ENCODE measurements around the gene MRPL55.

MRPL55 gene

DNA sequence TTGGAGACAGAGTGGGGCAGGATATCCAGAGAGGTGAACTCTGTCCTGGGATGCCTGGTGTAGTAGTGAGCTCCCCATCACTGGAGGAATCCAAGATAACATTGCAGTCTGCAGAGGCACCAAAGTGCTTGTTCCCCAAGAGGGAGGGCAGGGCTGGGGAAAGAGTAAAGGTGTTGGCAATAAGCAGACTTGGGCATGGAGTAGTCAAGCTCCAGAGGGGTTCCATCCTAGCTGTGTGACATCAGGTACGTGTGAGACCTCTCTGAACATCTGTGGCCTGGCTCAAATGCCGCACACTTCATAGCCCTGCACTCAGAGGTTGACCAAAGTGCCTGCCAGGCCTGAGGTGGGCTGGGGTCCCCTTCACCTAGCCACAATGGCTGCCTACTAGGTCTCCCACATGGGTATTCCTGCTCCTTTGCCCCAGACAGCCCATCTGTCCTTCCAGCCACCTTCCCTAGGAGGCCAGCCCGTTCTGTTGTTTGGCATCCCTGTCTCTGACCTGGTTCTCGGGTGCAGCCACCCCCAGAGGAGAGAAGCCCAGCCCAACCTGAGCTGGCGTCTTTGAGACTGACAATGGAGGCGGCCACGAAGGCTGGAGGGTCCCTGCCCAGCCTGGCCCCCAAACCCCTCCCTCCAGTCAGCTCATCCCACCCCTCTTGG is 29.4 kb downstream of the MRPL55 start:
- no peak overlapping the region for H2BK5ac ChIP-seq (ENCODE audit: low read length)
- no CpG with 5 or more reads among the region's 7 CpGs for WGBS (ENCODE audit: extremely low coverage, insufficient coverage, low lambda C conversion rate)
- H3K4ac ChIP-seq (ENCODE audit: low read depth, low read length) = no peak overlapping the region

DNA sequence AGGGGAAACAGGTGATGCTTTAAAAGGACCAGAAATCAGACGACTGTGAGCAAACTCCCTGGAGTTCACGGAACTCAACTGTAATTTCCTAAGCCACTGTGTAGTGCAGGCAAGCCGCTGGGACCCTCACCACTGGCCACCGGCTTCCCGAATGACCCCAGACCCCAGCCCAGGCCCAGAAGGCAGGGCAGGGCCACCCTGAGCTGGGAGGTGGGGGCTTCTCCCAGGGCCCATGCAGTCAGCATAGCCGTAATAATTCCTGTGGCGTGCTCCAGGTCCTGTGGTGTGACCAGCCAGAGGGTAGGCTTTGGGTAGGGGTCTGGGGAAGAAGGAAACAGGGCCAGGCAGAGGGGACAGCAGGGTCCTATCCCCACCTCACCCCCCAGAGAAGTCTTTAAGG is 30.1 kb downstream of the MRPL55 start:
- H3K18ac ChIP-seq (ENCODE audit: low read length) = no peak overlapping the region
- H2BK15ac ChIP-seq (replicated peaks; ENCODE audit: low read depth) = no peak overlapping the region
- H2BK5ac ChIP-seq (ENCODE audit: low read length) = no peak overlapping the region
- H3K4me3 ChIP-seq (ENCODE audit: low read length) = no peak overlapping the region
- H3K9ac ChIP-seq (ENCODE audit: low read length) = no peak overlapping the region
- no peak overlapping the region for H3K23ac ChIP-seq (ENCODE audit: low read length)
- H3K27ac ChIP-seq (ENCODE audit: low read depth, low read length) = no peak overlapping the region
- H3K27me3 ChIP-seq (ENCODE audit: insufficient read depth, low read length, poor library complexity) = no peaks in the 10 kb centered on the region
- H3K4me1 ChIP-seq (ENCODE audit: control insufficient read depth, low read depth, low read length) = no peaks in the 10 kb centered on the region
- H3K56ac ChIP-seq (ENCODE audit: low read length) = no peak overlapping the region
- H3K4me2 ChIP-seq (ENCODE audit: low read length) = no peak overlapping the region
- WGBS (ENCODE audit: extremely low coverage, insufficient coverage, low lambda C conversion rate) = no CpG with 5 or more reads among the region's 7 CpGs
- H3K36me3 ChIP-seq (ENCODE audit: control insufficient read depth, insufficient read depth, low read length) = no peaks in the 10 kb centered on the region
- no peak overlapping the region for H3K4ac ChIP-seq (ENCODE audit: low read depth, low read length)
- no peak overlapping the region for H4K8ac ChIP-seq (ENCODE audit: low read depth, low read length)
- no peak overlapping the region for H2AK5ac ChIP-seq (ENCODE audit: low read length)
- H2BK120ac ChIP-seq (ENCODE audit: low read depth, low read length) = no peak overlapping the region
- H3K79me1 ChIP-seq (ENCODE audit: low read length) = peaks cover 2% of the 10 kb centered on the region
- no peak for DNase-seq
- peaks cover 14% of the 10 kb centered on the region for H3K79me2 ChIP-seq (ENCODE audit: control insufficient read depth, insufficient read depth, low read length)
- H4K5ac ChIP-seq (ENCODE audit: low read length) = no peak overlapping the region

More for the DNA sequence above, 29.4 kb downstream of the MRPL55 start:
- no peak overlapping the region for H2AK5ac ChIP-seq (ENCODE audit: low read length)
- no peak overlapping the region for H3K27ac ChIP-seq (ENCODE audit: low read depth, low read length)
- H4K5ac ChIP-seq (ENCODE audit: low read length) = no peak overlapping the region
- no peak overlapping the region for H4K8ac ChIP-seq (ENCODE audit: low read depth, low read length)
- DNase-seq = no peak
- peaks cover 2% of the 10 kb centered on the region for H3K79me1 ChIP-seq (ENCODE audit: low read length)
- H3K9ac ChIP-seq (ENCODE audit: low read length) = no peak overlapping the region
- H3K4me2 ChIP-seq (ENCODE audit: low read length) = no peak overlapping the region
- H3K79me2 ChIP-seq (ENCODE audit: control insufficient read depth, insufficient read depth, low read length) = peaks cover 22% of the 10 kb centered on the region
- no peak overlapping the region for H3K56ac ChIP-seq (ENCODE audit: low read length)
- H3K4me3 ChIP-seq (ENCODE audit: low read length) = no peak overlapping the region
- H3K27me3 ChIP-seq (ENCODE audit: insufficient read depth, low read length, poor library complexity) = no peaks in the 10 kb centered on the region
- no peak overlapping the region for H3K18ac ChIP-seq (ENCODE audit: low read length)
- H2BK120ac ChIP-seq (ENCODE audit: low read depth, low read length) = no peak overlapping the region
- no peak overlapping the region for H3K23ac ChIP-seq (ENCODE audit: low read length)
- no peaks in the 10 kb centered on the region for H3K36me3 ChIP-seq (ENCODE audit: control insufficient read depth, insufficient read depth, low read length)
- H3K4me1 ChIP-seq (ENCODE audit: control insufficient read depth, low read depth, low read length) = peaks cover 3% of the 10 kb centered on the region
- H2BK15ac ChIP-seq (replicated peaks; ENCODE audit: low read depth) = no peak overlapping the region

DNA sequence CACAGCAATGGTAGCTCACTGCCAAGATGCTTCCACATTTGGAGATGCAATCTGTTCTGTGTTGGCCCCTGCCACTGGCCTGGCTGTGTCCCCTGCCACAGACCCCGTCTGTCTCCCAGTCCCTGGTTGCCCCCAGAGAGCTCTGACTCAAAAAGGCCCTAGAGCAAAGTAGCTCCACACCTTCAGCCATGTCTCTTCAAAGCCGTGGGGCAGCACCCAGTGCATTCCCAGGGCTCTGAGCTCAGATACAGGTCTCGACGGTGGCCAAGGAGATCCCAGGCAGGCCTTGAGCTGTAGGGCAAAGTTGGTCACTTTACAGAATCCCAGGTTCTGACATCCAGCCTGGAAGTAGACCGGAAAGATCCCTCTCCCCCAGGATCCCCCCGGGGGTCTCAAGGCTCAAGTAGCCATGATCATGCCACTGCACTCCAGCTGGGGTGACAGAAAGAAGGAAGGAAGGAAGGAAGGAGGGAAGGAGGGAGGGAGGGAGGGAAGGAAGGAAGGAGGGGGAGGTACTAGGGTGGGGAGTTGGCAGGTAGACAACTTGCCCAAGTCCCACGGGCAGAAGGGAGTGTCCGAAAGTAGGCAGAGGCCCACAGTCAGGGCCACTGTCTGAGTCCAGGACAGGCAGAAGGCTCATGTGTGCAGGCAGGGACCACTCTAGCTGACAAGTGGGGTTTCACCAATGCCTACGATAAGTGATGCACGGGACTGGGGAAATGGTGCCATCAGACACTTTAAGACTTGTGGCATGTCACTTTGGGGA is 31.4 kb downstream of the MRPL55 start:
- DNase-seq = no peak
- Histone ChIP-seq H3K4me2 (ENCODE audit: low read length) (no peak overlapping the region), H4K8ac (ENCODE audit: low read depth, low read length) (no peak overlapping the region), H3K18ac (ENCODE audit: low read length) (no peak overlapping the region), H3K79me1 (ENCODE audit: low read length) (peaks cover 2% of the 10 kb centered on the region), H4K5ac (ENCODE audit: low read length) (no peak overlapping the region), H3K27ac (ENCODE audit: low read depth, low read length) (no peak overlapping the region), H3K9ac (ENCODE audit: low read length) (no peak overlapping the region), H3K4me3 (ENCODE audit: low read length) (no peak overlapping the region), H2BK5ac (ENCODE audit: low read length) (no peak overlapping the region), H2BK120ac (ENCODE audit: low read depth, low read length) (no peak overlapping the region), H3K56ac (ENCODE audit: low read length) (no peak overlapping the region), H3K23ac (ENCODE audit: low read length) (no peak overlapping the region), H3K4me1 (ENCODE audit: control insufficient read depth, low read depth, low read length) (no peaks in the 10 kb centered on the region), H2AK5ac (ENCODE audit: low read length) (no peak overlapping the region), H3K27me3 (ENCODE audit: insufficient read depth, low read length, poor library complexity) (no peaks in the 10 kb centered on the region), H2BK15ac (replicated peaks; ENCODE audit: low read depth) (no peak overlapping the region), H3K79me2 (ENCODE audit: control insufficient read depth, insufficient read depth, low read length) (peaks cover 2% of the 10 kb centered on the region), H3K36me3 (ENCODE audit: control insufficient read depth, insufficient read depth, low read length) (no peaks in the 10 kb centered on the region), H3K4ac (ENCODE audit: low read depth, low read length) (no peak overlapping the region)
- no CpG with 5 or more reads among the region's 10 CpGs for WGBS (ENCODE audit: extremely low coverage, insufficient coverage, low lambda C conversion rate)

DNA sequence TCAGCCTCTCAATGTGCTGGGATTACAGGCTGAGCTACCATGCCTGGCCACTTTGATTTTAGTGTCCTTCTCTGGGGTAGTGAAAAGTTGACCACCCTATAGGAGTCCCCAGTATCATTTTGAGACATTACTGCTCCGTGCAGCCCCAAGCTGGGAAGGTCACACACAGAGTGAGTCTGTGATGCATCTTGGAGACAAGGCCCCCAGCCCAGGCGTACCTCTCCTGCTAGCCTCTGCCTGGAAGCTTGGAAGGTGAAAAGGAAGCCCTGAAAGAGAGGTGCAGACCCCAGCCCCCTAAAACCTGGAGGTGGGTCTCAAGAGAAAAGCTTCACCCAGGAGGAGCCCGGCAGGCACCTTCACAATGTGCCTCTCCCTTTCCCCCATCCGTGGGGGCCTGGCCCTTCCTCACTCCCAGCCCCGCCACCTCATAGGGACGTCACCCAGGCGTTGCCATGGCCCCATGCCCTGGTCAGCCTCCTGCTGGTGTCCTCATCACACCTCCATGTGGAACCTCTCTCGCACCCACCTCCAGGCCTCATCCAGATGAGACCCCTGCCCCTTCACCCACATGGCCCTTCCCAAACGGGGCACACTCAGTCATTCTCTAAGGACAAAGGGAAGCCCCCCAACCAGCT is 32.2 kb downstream of the MRPL55 start:
- Histone ChIP-seq H3K18ac (ENCODE audit: low read length) (no peak overlapping the region), H2BK15ac (replicated peaks; ENCODE audit: low read depth) (no peak overlapping the region), H3K27ac (ENCODE audit: low read depth, low read length) (no peak overlapping the region), H2BK5ac (ENCODE audit: low read length) (no peak overlapping the region), H2AK5ac (ENCODE audit: low read length) (no peak overlapping the region), H4K5ac (ENCODE audit: low read length) (no peak overlapping the region), H4K8ac (ENCODE audit: low read depth, low read length) (no peak overlapping the region), H3K9ac (ENCODE audit: low read length) (no peak overlapping the region), H3K23ac (ENCODE audit: low read length) (no peak overlapping the region), H3K27me3 (ENCODE audit: insufficient read depth, low read length, poor library complexity) (no peaks in the 10 kb centered on the region), H3K4me1 (ENCODE audit: control insufficient read depth, low read depth, low read length) (no peaks in the 10 kb centered on the region), H2BK120ac (ENCODE audit: low read depth, low read length) (no peak overlapping the region), H3K4me3 (ENCODE audit: low read length) (no peak overlapping the region), H3K4ac (ENCODE audit: low read depth, low read length) (no peak overlapping the region), H3K4me2 (ENCODE audit: low read length) (no peak overlapping the region), H3K79me1 (ENCODE audit: low read length) (no peaks in the 10 kb centered on the region), H3K56ac (ENCODE audit: low read length) (no peak overlapping the region), H3K79me2 (ENCODE audit: control insufficient read depth, insufficient read depth, low read length) (no peaks in the 10 kb centered on the region), H3K36me3 (ENCODE audit: control insufficient read depth, insufficient read depth, low read length) (no peaks in the 10 kb centered on the region)
- DNase-seq = no peak
- no CpG with 5 or more reads among the region's 9 CpGs for WGBS (ENCODE audit: extremely low coverage, insufficient coverage, low lambda C conversion rate)

DNA sequence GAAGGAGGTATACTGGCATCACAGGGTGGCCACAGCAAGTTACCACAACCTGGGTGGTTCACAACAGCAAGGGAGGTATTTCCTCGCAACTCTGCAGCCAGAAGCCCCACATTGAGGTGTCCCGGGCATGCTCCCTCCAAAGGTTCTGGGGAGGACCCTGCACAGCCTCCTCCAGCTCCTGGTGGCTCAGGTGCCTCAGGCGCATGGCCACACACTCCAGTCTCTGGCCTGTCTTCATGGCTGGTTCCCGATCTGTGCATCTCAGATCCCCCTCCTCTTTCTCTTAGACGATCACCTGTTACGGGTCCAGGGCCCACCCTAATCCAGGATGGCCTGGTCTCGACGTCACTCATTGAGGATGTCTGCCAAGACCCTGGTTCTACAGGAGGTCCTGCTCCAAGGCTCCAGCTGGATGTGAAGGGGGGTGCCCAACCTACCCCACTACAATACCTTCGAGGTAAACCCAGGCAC is 33.3 kb downstream of the MRPL55 start:
- Histone ChIP-seq H2BK5ac (ENCODE audit: low read length) (no peak overlapping the region), H3K56ac (ENCODE audit: low read length) (no peak overlapping the region), H3K79me2 (ENCODE audit: control insufficient read depth, insufficient read depth, low read length) (no peaks in the 10 kb centered on the region), H3K9ac (ENCODE audit: low read length) (no peak overlapping the region), H3K79me1 (ENCODE audit: low read length) (no peaks in the 10 kb centered on the region), H3K23ac (ENCODE audit: low read length) (no peak overlapping the region), H3K4me1 (ENCODE audit: control insufficient read depth, low read depth, low read length) (no peaks in the 10 kb centered on the region), H3K27ac (ENCODE audit: low read depth, low read length) (no peak overlapping the region), H3K4me3 (ENCODE audit: low read length) (no peak overlapping the region), H3K4me2 (ENCODE audit: low read length) (no peak overlapping the region), H2AK5ac (ENCODE audit: low read length) (no peak overlapping the region), H3K18ac (ENCODE audit: low read length) (no peak overlapping the region), H3K36me3 (ENCODE audit: control insufficient read depth, insufficient read depth, low read length) (no peaks in the 10 kb centered on the region), H2BK120ac (ENCODE audit: low read depth, low read length) (no peak overlapping the region), H4K8ac (ENCODE audit: low read depth, low read length) (no peak overlapping the region), H4K5ac (ENCODE audit: low read length) (no peak overlapping the region), H3K4ac (ENCODE audit: low read depth, low read length) (no peak overlapping the region), H2BK15ac (replicated peaks; ENCODE audit: low read depth) (no peak overlapping the region), H3K27me3 (ENCODE audit: insufficient read depth, low read length, poor library complexity) (peaks cover 5% of the 10 kb centered on the region)
- no peak for DNase-seq
- no CpG with 5 or more reads among the region's 9 CpGs for WGBS (ENCODE audit: extremely low coverage, insufficient coverage, low lambda C conversion rate)

All from mesendoderm (in vitro differentiated cells).